HEK293 (cell line): ENCODE results near the gene ELANE.
A peak's percentile ranks its signal among the peaks of the same experiment; 100 is the strongest.
"Not testable (repeated sequence)": the region's sequence is repeated elsewhere in the genome, so short reads cannot be mapped to it uniquely, and the experiment has no call there.

Source experiments
- CTCF ChIA-PET: fragments of 350-600 bp; formaldehyde crosslinking; extraction: SDS; loops from one replicate; lab custom pipeline; 2021; ENCODE audit warnings: antibody characterized with exemption; lab: Yijun Ruan, JAX
- POLR2A ChIA-PET: fragments of 300-600 bp; formaldehyde crosslinking; extraction: SDS; loops from one replicate; lab custom pipeline; 2020; ENCODE audit warnings: antibody characterized with exemption, inconsistent platforms; lab: Yijun Ruan, JAX
- H3K27ac ChIP-seq: fragments of 200-500 bp; sonication (Bioruptor generic); 2 replicates; pipeline ENCODE4 v1.5.1; 2014; ENCODE audit warnings: low read depth, low read length, control low read depth, inconsistent platforms; ENCODE audit errors: extremely low read depth
- H3K36me3 ChIP-seq, 2 experiments: fragments of 200-500 bp in 1 of 2; sonication (Bioruptor generic) in 1 of 2; 1 replicate in 1 of 2; 2 replicates in 1 of 2; pipeline ENCODE4 v1.5.1; 2014 to 2017; ENCODE audit warnings: inconsistent platforms in 2 of 2, low read length in 2 of 2; ENCODE audit not compliant: control insufficient read depth in 2 of 2, insufficient read depth in 1 of 2
- H3K4me1 ChIP-seq: fragments of 200-500 bp; sonication (Bioruptor generic); 2 replicates; pipeline ENCODE4 v1.5.1; 2014; ENCODE audit warnings: mild to moderate bottlenecking, low read length, inconsistent platforms; ENCODE audit not compliant: control insufficient read depth, insufficient read depth
- H3K4me3 ChIP-seq: 2 replicates; pipeline ENCODE4 v1.5.1; 2011; ENCODE audit warnings: low read depth, mild to moderate bottlenecking, control low read depth, low read length, moderate library complexity
- H3K9me3 ChIP-seq: fragments of 200-500 bp; sonication (Bioruptor generic); 2 replicates; pipeline ENCODE4 v1.5.1; 2014; ENCODE audit warnings: low read depth, low read length, inconsistent platforms; ENCODE audit not compliant: control insufficient read depth, insufficient read depth
- BCL11A ChIP-seq: fragments of 450-650 bp; formaldehyde crosslinking; IDR thresholded peaks from 2 replicates; pipeline ENCODE4 v1.5.1; 2016; ENCODE audit warnings: low read depth, missing biosample characterization, missing genetic modification characterization
- BCL6B ChIP-seq: fragments of 450-650 bp; formaldehyde crosslinking; IDR thresholded peaks from 2 replicates; pipeline ENCODE4 v1.5.1; 2017; ENCODE audit warnings: missing biosample characterization, missing genetic modification characterization
- GLIS1 ChIP-seq: fragments of 450-650 bp; formaldehyde crosslinking; IDR thresholded peaks from 2 replicates; pipeline ENCODE4 v1.5.1; 2016; ENCODE audit warnings: missing biosample characterization, missing genetic modification characterization
- IKZF3 ChIP-seq: fragments of 450-650 bp; IDR thresholded peaks from 2 replicates; pipeline ENCODE4 v1.5.0; 2018; ENCODE audit warnings: missing biosample characterization, mild to moderate bottlenecking, missing genetic modification characterization, moderate library complexity
- KLF10 ChIP-seq: fragments of 450-650 bp; IDR thresholded peaks from 2 replicates; pipeline ENCODE4 v1.5.1; 2018; ENCODE audit warnings: missing biosample characterization, mild to moderate bottlenecking, missing genetic modification characterization
- KLF17 ChIP-seq: fragments of 450-650 bp; formaldehyde crosslinking; IDR thresholded peaks from 2 replicates; pipeline ENCODE4 v1.5.1; 2016; ENCODE audit warnings: missing biosample characterization, missing genetic modification characterization
- REPIN1 ChIP-seq: fragments of 450-650 bp; formaldehyde crosslinking; IDR thresholded peaks from 2 replicates; pipeline ENCODE4 v1.5.1; 2017; ENCODE audit warnings: missing biosample characterization, missing genetic modification characterization, low read depth
- SCRT1 ChIP-seq: fragments of 450-650 bp; formaldehyde crosslinking; IDR thresholded peaks from 2 replicates; pipeline ENCODE4 v1.5.1; 2016; ENCODE audit warnings: missing biosample characterization, missing genetic modification characterization, borderline replicate concordance
- SETDB1 ChIP-seq: IDR thresholded peaks from one replicate; pipeline ENCODE4 v1.6.1; 2017; ENCODE audit warnings: mild to moderate bottlenecking, low read length, moderate library complexity, mixed read lengths; ENCODE audit not compliant: insufficient read length
- SP2 ChIP-seq: fragments of 450-650 bp; formaldehyde crosslinking; IDR thresholded peaks from 2 replicates; pipeline ENCODE4 v1.5.1; 2016; ENCODE audit warnings: missing biosample characterization, missing genetic modification characterization
- ZBTB10 ChIP-seq: fragments of 450-650 bp; formaldehyde crosslinking; IDR thresholded peaks from 2 replicates; pipeline ENCODE4 v1.5.1; 2016; ENCODE audit warnings: missing biosample characterization, missing genetic modification characterization
- ZBTB20 ChIP-seq: fragments of 450-650 bp; formaldehyde crosslinking; IDR thresholded peaks from 2 replicates; pipeline ENCODE4 v1.5.1; 2016; ENCODE audit warnings: missing biosample characterization, missing genetic modification characterization
- ZEB2 ChIP-seq: fragments of 450-650 bp; formaldehyde crosslinking; IDR thresholded peaks from 2 replicates; pipeline ENCODE4 v1.5.1; 2016; ENCODE audit warnings: missing biosample characterization, missing genetic modification characterization
- ZNF121 ChIP-seq: fragments of 450-650 bp; formaldehyde crosslinking; IDR thresholded peaks from 2 replicates; pipeline ENCODE4 v1.5.1; 2016; ENCODE audit warnings: missing biosample characterization, missing genetic modification characterization
- ZNF223 ChIP-seq: fragments of 450-650 bp; formaldehyde crosslinking; IDR thresholded peaks from 2 replicates; pipeline ENCODE4 v1.5.1; 2016; ENCODE audit warnings: missing biosample characterization, missing genetic modification characterization
- ZNF23 ChIP-seq: fragments of 450-650 bp; formaldehyde crosslinking; IDR thresholded peaks from 2 replicates; pipeline ENCODE4 v1.5.1; 2016; ENCODE audit warnings: missing biosample characterization, missing genetic modification characterization, borderline replicate concordance
- ZNF274 ChIP-seq, 2 experiments: fragments of 200-500 bp in 1 of 2; fragments of 450-650 bp in 1 of 2; sonication (Bioruptor generic) in 1 of 2; formaldehyde crosslinking in 1 of 2; IDR thresholded peaks; 2 replicates each; pipeline versions ENCODE4 v1.5.1 to v1.6.1; 2014 to 2016; ENCODE audit warnings: borderline replicate concordance in 1 of 2, inconsistent platforms in 1 of 2, low read length in 1 of 2, missing biosample characterization in 1 of 2, missing genetic modification characterization in 1 of 2
- ZNF311 ChIP-seq: fragments of 450-650 bp; formaldehyde crosslinking; IDR thresholded peaks from 2 replicates; pipeline ENCODE4 v1.5.1; 2017; ENCODE audit warnings: missing biosample characterization, missing genetic modification characterization, borderline replicate concordance
- ZNF335 ChIP-seq: fragments of 450-650 bp; formaldehyde crosslinking; conservative IDR thresholded peaks from 2 replicates; pipeline ENCODE4 v1.5.1; 2016; ENCODE audit warnings: missing biosample characterization, missing genetic modification characterization
- ZNF341 ChIP-seq: fragments of 450-650 bp; formaldehyde crosslinking; IDR thresholded peaks from 2 replicates; pipeline ENCODE4; 2016; ENCODE audit warnings: low read depth, missing biosample characterization, missing genetic modification characterization
- ZNF391 ChIP-seq: fragments of 450-650 bp; formaldehyde crosslinking; IDR thresholded peaks from 2 replicates; pipeline ENCODE4 v1.5.1; 2016; ENCODE audit warnings: low read depth, missing biosample characterization, missing genetic modification characterization, borderline replicate concordance
- ZNF529 ChIP-seq: fragments of 450-650 bp; formaldehyde crosslinking; IDR thresholded peaks from 2 replicates; pipeline ENCODE4 v1.5.1; 2017; ENCODE audit warnings: missing genetic modification characterization, missing biosample characterization; ENCODE audit not compliant: insufficient replicate concordance
- ZNF530 ChIP-seq: fragments of 450-650 bp; formaldehyde crosslinking; IDR thresholded peaks from 2 replicates; pipeline ENCODE4 v1.5.1; 2016; ENCODE audit warnings: low read depth, missing biosample characterization, missing genetic modification characterization
- ZNF561 ChIP-seq: fragments of 450-650 bp; IDR thresholded peaks from 2 replicates; pipeline ENCODE4 v1.5.1; 2018; ENCODE audit warnings: missing biosample characterization, missing genetic modification characterization, borderline replicate concordance
- ZNF596 ChIP-seq: fragments of 450-650 bp; IDR thresholded peaks from 2 replicates; pipeline ENCODE4 v1.5.0; 2018; ENCODE audit warnings: missing biosample characterization, mild to moderate bottlenecking, missing genetic modification characterization, moderate library complexity
- ZNF600 ChIP-seq: fragments of 450-650 bp; formaldehyde crosslinking; IDR thresholded peaks from 2 replicates; pipeline ENCODE4 v1.5.1; 2016; ENCODE audit warnings: missing biosample characterization, missing genetic modification characterization
- ZNF660 ChIP-seq: fragments of 450-650 bp; IDR thresholded peaks from 2 replicates; pipeline ENCODE4 v1.5.1; 2018; ENCODE audit warnings: missing biosample characterization, mild to moderate bottlenecking, missing genetic modification characterization
- ZNF707 ChIP-seq: fragments of 450-650 bp; formaldehyde crosslinking; IDR thresholded peaks from 2 replicates; pipeline ENCODE4 v1.5.1; 2016; ENCODE audit warnings: missing biosample characterization, missing genetic modification characterization
- ZNF776 ChIP-seq: fragments of 450-650 bp; formaldehyde crosslinking; IDR thresholded peaks from 2 replicates; pipeline ENCODE4 v1.5.0; 2017; ENCODE audit warnings: missing biosample characterization, missing genetic modification characterization, borderline replicate concordance
- ZNF792 ChIP-seq: fragments of 450-650 bp; formaldehyde crosslinking; IDR thresholded peaks from 2 replicates; pipeline ENCODE4 v1.5.1; 2016; ENCODE audit warnings: missing biosample characterization, missing genetic modification characterization

The ELANE gene

GRCh38 chr19:849195-849594 is 2.9 kb upstream of the ELANE start:
- TF ChIP-seq ZNF121 (tag by site-specific recombination): peak; percentile 95
- H3K9me3 ChIP-seq, H3K4me3 ChIP-seq, POLR2A ChIA-PET, CTCF ChIA-PET, H3K27ac ChIP-seq, H3K36me3 ChIP-seq, H3K4me1 ChIP-seq: not testable (repeated sequence)

GRCh38 chr19:850221-850978 is 1.7 kb upstream of the ELANE start:
- no peaks in the 10 kb centered on the region for H3K9me3 ChIP-seq
- H3K4me3 ChIP-seq: no peak overlapping the region
- H3K27ac ChIP-seq: no peak overlapping the region
- ChIA-PET CTCF (interaction anchor here (0.6 kb wide), 1 partner anchor 133 kb away, joined by 4 read pairs; no protein-coding TSS in a partner anchor), POLR2A (interaction anchor here (0.6 kb wide), 3 partner anchors 10 to 22 kb away, joined by 4 read pairs; no protein-coding TSS in a partner anchor)
- no peaks in the 10 kb centered on the region for H3K4me1 ChIP-seq
- no peaks in the 10 kb centered on the region for H3K36me3 ChIP-seq
- TF ChIP-seq ZNF529 (tag by site-specific recombination): no peak
- no peak for TF ChIP-seq ZNF561 (tag by site-specific recombination)
- no peak for TF ChIP-seq ZNF311 (tag by site-specific recombination)
- TF ChIP-seq BCL6B (tag by site-specific recombination): no peak
- peak; percentile 87 for TF ChIP-seq ZBTB20 (tag by site-specific recombination)
- no peak for TF ChIP-seq ZBTB10 (tag by site-specific recombination)
- peak; percentile 95 for TF ChIP-seq GLIS1 (tag by site-specific recombination)
- no peak for TF ChIP-seq ZNF391
- TF ChIP-seq ZNF274 (IDR thresholded peaks at IDR 0.05; ENCODE audit: low read length): no peak
- TF ChIP-seq ZNF274 (tag by site-specific recombination; IDR thresholded peaks at IDR 0.05; ENCODE audit: borderline replicate concordance): no peak
- TF ChIP-seq ZNF530: no peak
- no peak for TF ChIP-seq REPIN1 (tag by site-specific recombination)
- TF ChIP-seq BCL11A: no peak
- TF ChIP-seq KLF10 (tag by site-specific recombination): no peak
- TF ChIP-seq SCRT1 (tag by site-specific recombination): no peak
- peak; percentile 97 for TF ChIP-seq ZNF792 (tag by site-specific recombination)
- TF ChIP-seq ZNF335 (tag by site-specific recombination): no peak
- TF ChIP-seq KLF17 (tag by site-specific recombination): 0 out of 2 replicates have a peak, but pooled peaks have one; percentile 17
- no peak for TF ChIP-seq ZNF776 (tag by site-specific recombination)
- no peak for TF ChIP-seq SETDB1
- TF ChIP-seq ZNF596 (tag by site-specific recombination): no peak
- peak; percentile 18; the same call in 1 of the 2 replicates for TF ChIP-seq ZNF341 (tag by site-specific recombination)
- TF ChIP-seq ZNF23: no peak
- peak; percentile 69; the same call in 1 of the 2 replicates for TF ChIP-seq IKZF3
- TF ChIP-seq ZEB2 (tag by site-specific recombination): peak; percentile 40; the same call in 1 of the 2 replicates
- no peak for TF ChIP-seq ZNF707
- TF ChIP-seq ZNF660 (tag by site-specific recombination): no peak
- peak; percentile 36 for TF ChIP-seq SP2 (tag by site-specific recombination)
- no peak for TF ChIP-seq ZNF121 (tag by site-specific recombination)
- peak; percentile 65 for TF ChIP-seq ZNF600
- no peak for TF ChIP-seq ZNF223 (tag by site-specific recombination)
